Measurements from ENCODE around the gene KCTD16.

GRCh38 chr5:144485540-144485939, 314.9 kb downstream of the KCTD16 start:
- TF ChIP-seq CTCF (IDR thresholded peaks at IDR 0.05; ENCODE audit: insufficient read depth, low read depth, low read length) (no peak), EZH2 (IDR thresholded peaks at IDR 0.05; ENCODE audit: insufficient read depth, low read length) (no peak)
